ENCODE measurements around the gene PIMREG. TPM values are rescaled to one million over a fixed set of nuclear protein-coding genes. Genes with fewer than 3 reads are reported as not detected.

Gene PIMREG
- polyA plus RNA-seq, 2 of the 4 experiments (the other 2 are of a cell fraction): 26.3 to 28.9 TPM

- ChIA-PET POLR2A (no interaction called here), CTCF (interaction anchor here (0.5 to 21.4 kb wide), 59 partner anchors 9 to 1009 kb away, joined by 3 to 394 read pairs (median 3); partner anchors contain the start of genes AIPL1 and C1QBP)
- WGBS (ENCODE audit: missing lambda C conversion rate): 23% methylated on average over 13 of the region's 13 CpGs
- DNase-seq (ENCODE audit: low read depth in 1 of 2, low spot score in 1 of 2) (peak; percentile 84 to 95), FAIRE-seq (peak; percentile 51), ATAC-seq (peak; percentile 86 to 93)
- no peak overlapping the region for H3K4me3 ChIP-seq
- no peaks in the 10 kb centered on the region for H3K9me3 ChIP-seq
- H3K27ac ChIP-seq: no peak overlapping the region
- TF ChIP-seq EP300 (IDR thresholded peaks at IDR 0.05) (no peak), RAD21 (conservative IDR thresholded peaks at IDR 0.05 in 1 of 2, IDR thresholded peaks at IDR 0.05 in 1 of 2) (peak; percentile 99), CTCF (IDR thresholded peaks at IDR 0.05) (peak; percentile 90), KDM1A (IDR thresholded peaks at IDR 0.05; ENCODE audit: low read depth) (peak; percentile 51; the same call in 1 of the 2 replicates), SMC3 (IDR thresholded peaks at IDR 0.05) (peak; percentile 96)
- H3K4me2 ChIP-seq: no peak overlapping the region
- H3K4me1 ChIP-seq: no peaks in the 10 kb centered on the region
These were observed 22.3 kb upstream of the PIMREG start for GRCh38 chr17:6421700-6422604.

DNA sequence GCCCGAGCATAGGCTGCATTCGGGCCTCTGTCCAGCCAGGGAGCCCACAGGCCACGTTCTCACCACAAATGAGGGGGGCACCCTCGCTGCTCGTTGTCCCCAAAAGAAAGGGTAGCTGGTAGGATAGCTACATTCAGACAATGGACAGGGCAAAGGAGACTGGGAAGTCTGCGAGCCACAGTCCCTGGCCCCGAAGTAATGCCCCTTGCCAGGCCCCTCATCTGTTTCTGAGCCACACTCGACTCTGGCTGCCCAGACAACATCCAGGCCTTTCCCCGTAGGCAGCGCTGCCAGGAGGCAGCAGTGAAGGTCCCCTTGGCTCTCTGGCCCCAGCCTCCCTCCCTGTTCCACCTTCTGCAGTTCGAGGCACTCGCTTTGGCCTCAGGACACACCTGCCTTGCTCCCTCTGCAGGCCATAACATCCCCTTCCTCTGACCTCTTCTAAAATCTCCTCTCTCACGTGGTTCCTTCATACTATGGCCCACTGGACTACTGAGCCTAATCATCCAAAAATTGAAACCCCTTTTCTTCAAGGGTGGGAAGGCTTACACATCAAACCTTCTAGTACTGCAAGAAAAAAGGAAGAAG, 21.5 kb upstream of the PIMREG start:
- H3K4me2 ChIP-seq: no peak overlapping the region
- no peak overlapping the region for H3K4me3 ChIP-seq
- H3K4me1 ChIP-seq: no peaks in the 10 kb centered on the region
- POLR2A ChIA-PET: no interaction called here
- DNase-seq (ENCODE audit: low read depth in 1 of 2, low spot score in 1 of 2) (no peak), FAIRE-seq (no peak), ATAC-seq (peak; percentile 32 to 33; a peak in 3 of 6 replicates)
- H3K9me3 ChIP-seq: no peaks in the 10 kb centered on the region
- WGBS (ENCODE audit: missing lambda C conversion rate): 38% methylated on average over 12 of the region's 13 CpGs
- no peak overlapping the region for H3K27ac ChIP-seq
- CTCF ChIA-PET: interaction anchor here (0.5 to 21.4 kb wide), 38 partner anchors 8 to 1010 kb away, joined by 3 to 394 read pairs (median 4); partner anchors contain the start of gene AIPL1
- TF ChIP-seq CBX8 (IDR thresholded peaks at IDR 0.05): no peak
- TF ChIP-seq KDM5A (IDR thresholded peaks at IDR 0.05): no peak
- no peak for TF ChIP-seq HOXB13 (CRISPR knock-in tag; IDR thresholded peaks at IDR 0.05; ENCODE audit: low read depth)
- TF ChIP-seq, protein P1, sequence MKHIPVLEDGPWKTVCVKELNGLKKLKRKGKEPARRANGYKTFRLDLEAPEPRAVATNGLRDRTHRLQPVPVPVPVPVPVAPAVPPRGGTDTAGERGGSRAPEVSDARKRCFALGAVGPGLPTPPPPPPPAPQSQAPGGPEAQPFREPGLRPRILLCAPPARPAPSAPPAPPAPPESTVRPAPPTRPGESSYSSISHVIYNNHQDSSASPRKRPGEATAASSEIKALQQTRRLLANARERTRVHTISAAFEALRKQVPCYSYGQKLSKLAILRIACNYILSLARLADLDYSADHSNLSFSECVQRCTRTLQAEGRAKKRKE (CRISPR knock-in tag; IDR thresholded peaks at IDR 0.05; ENCODE audit: low read depth): no peak
- TF ChIP-seq KDM1A (IDR thresholded peaks at IDR 0.05; ENCODE audit: low read depth): no peak
- TF ChIP-seq NFE2L2 (conservative IDR thresholded peaks at IDR 0.05; ENCODE audit: low read length): no peak
- no peak for TF ChIP-seq ZNF302 (CRISPR knock-in tag; IDR thresholded peaks at IDR 0.05)
- TF ChIP-seq CHD2 (IDR thresholded peaks at IDR 0.05; ENCODE audit: low read length, partially characterized antibody): no peak
- no peak for TF ChIP-seq CTCF (IDR thresholded peaks at IDR 0.05)
- TF ChIP-seq HMGXB4 (CRISPR knock-in tag; IDR thresholded peaks at IDR 0.05; ENCODE audit: borderline replicate concordance): no peak
- TF ChIP-seq HOXB5 (CRISPR knock-in tag; IDR thresholded peaks at IDR 0.05): no peak
- TF ChIP-seq RNF2 (IDR thresholded peaks at IDR 0.05; ENCODE audit: borderline replicate concordance, low read depth): no peak
- no peak for TF ChIP-seq CBX2 (IDR thresholded peaks at IDR 0.05; ENCODE audit: borderline replicate concordance, low read depth)
- TF ChIP-seq NPAS2 (CRISPR knock-in tag; IDR thresholded peaks at IDR 0.05; ENCODE audit: borderline replicate concordance): no peak

Data from A549 (cell line).